Right lung (tissue), 10 donors: ENCODE data around the gene CXCL10. TPM values are rescaled to one million over a fixed set of nuclear protein-coding genes. Genes with fewer than 3 reads are reported as not detected.
"Not testable (repeated sequence)": the region's sequence is repeated elsewhere in the genome, so short reads cannot be mapped to it uniquely, and the experiment has no call there.

ENCODE experiments used
- DNase-seq, 2 donors: peaks; one replicate each; pipeline ENCODE4 v3.0.0-alpha.2; 2013
- long read RNA-seq, 8 donors: transcript quantifications; one replicate each; lab custom pipeline, GENCODE V29; 2026
- polyA plus RNA-seq, 5 donors: library from polyadenylated mRNA; unstranded; fragments of 120-200 nt; gene quantifications; one replicate each; pipeline versions ENCODE4 v1.2.1 to v1.2.3, GENCODE V29; 2013; ENCODE audit warnings: inconsistent platforms in 1 of 5, low replicate concordance in 1 of 5; ENCODE audit not compliant: insufficient read length in 5 of 5, insufficient read depth in 1 of 5

CXCL10 gene
- 1 to 10 TPM in 4 of 5 donors, under 1 TPM in 1; 0.98 to 2.5 (median 1.8) TPM for polyA plus RNA-seq
- long read RNA-seq, donor 1, result 0 reads
- long read RNA-seq, donor 2, partial matches to known transcripts, result 0 of 1 reads
- long read RNA-seq, donor 2, other reads (novel, unspliced or antisense), result 0 of 1 reads
- long read RNA-seq, donor 3, partial matches to known transcripts, result 0 of 1 reads
- long read RNA-seq, donor 3, other reads (novel, unspliced or antisense), result 0 of 1 reads
- long read RNA-seq, donor 4, result 0 reads
- long read RNA-seq, donor 5, partial matches to known transcripts, result 0 of 2 reads
- long read RNA-seq, donor 5, other reads (novel, unspliced or antisense), result 0 of 2 reads
- long read RNA-seq, donor 6, partial matches to known transcripts, result 0 of 3 reads
- long read RNA-seq, donor 6, other reads (novel, unspliced or antisense), result 0 of 3 reads
- long read RNA-seq, donor 7, partial matches to known transcripts, result 0 of 2 reads
- long read RNA-seq, donor 7, other reads (novel, unspliced or antisense), result 0 of 2 reads
- long read RNA-seq, donor 8, result 0 reads

DNA sequence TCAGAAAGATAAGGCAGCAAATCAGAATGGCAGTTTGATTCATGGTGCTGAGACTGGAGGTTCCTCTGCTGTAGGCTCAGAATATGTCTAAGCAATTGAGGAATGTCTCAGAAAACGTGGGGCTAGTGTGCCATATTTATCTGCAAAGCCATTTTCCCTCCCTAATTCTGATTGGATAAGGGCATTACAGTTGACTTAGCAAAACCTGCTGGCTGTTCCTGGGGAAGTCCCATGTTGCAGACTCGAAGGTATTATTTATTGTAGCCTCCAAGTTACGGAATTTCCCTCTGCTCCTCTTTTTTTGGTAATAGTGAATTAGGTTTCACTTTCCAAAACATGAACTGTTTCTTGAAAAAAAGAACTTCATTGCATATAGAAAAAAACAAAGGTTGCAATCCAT lies at the start of gene CXCL10:
TSS of gene CXCL10 (minus strand) at position 109 of the 400 bp plus-strand sequence. CDS start at position 43, 66 bp downstream.
- no peak for DNase-seq

DNA sequence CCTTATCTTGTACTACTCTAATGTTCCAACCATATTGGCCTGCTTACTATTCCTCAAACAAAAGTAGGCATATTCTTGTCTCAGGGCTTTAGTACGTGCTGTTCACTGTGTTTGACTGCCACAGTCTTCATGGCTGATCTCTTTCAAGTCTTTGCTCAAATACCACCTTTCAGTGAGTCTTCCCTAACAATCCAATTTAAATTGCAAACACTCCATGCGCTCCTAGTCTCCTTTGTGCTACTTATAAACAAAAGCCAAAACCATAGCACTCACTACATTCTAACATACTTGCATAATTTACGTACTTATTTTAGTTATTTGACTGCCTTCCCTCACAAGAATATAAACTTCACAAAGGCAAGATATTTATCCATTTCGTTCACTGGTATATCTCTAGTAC lies 49.5 kb upstream of the CXCL10 start:
- DNase-seq, result no peak

DNA sequence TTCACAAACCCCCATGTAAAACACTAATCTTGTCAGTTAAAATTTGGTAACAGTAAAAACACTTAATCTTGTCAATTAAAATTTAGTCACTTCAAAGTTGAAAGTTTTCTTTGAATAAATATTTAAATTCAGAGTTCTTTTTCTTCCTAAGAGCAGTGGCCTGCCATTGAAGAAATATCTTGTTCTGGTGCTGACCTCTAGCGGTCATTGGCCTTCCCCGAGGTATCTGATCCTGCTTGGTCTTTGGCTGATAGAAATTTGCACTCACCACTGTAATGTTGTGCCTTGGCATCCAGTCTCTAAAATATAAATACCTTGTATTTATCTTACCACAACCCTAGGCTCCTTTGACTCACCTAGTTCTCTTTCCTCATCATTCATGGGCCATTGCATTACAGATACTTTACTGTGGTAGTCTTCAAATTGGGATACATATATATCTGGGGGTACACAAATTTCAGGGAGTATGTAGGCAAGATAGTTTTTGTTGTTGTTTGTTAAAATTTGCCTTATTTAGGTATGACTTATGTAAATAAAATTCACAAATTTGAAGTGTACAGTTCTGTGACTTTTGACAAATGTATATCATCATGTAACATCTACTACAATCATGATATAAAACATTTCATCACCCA lies 44.5 kb upstream of the CXCL10 start:
- peak; percentile 35 to 63 for DNase-seq

DNA sequence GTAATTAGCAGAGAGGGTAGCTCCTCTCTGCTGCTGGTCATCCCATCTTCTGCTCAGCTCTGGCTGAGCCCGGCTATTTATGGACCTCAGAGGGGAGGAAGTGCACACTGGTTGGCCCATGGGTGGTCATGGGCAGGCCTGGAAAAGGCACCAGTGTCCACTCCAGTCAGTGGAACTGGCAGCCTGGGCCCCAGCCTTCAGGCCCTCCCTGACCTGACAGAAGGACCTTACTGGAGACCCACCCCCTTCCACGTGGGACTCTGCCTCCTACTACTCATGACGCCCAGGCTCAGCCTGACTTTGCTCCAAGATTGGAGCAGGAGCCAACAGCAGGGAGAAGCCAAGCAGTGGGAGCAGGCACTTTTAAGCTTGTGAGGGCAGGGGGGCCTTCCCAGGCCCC lies 43.2 kb upstream of the CXCL10 start:
- DNase-seq, result no peak

DNA sequence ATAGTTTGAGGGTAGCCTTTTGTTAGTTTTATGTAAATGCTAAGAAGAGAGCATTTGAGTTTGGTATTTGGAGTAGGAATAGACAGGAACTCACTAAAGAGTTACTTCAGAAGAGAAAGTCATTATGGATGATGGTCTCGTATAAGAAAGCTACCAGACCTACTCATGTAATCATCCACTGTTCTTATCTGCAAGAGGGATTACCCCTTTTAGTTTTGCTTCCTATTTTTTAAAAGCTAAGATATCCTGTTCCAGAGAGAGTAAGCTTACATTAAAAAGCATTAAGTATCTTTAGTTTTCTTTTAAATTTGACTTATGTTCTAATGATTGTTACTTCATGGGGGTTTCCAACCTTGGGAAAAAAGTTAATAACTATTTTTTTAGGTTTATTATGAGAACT lies 38.7 kb upstream of the CXCL10 start:
- DNase-seq, result no peak

DNA sequence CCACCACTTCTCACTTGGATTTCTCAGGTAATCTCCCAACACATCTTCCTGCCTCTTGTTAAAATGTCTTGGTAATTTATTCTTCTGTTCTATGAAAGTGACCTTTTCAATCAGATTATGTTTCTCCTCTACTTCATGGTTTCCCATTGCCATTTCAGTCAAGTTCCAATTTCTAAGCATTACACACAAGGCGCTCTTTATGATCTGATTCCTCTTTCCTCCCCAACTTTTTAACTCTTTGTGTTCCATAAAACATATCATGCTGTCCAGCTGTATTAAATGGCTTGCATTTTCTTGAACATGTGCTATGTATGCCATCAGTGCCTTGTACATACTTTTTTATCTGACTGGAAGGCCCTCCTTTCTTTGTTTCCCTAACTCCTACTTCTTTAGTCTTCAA lies 38.1 kb upstream of the CXCL10 start:
- no peak for DNase-seq

DNA sequence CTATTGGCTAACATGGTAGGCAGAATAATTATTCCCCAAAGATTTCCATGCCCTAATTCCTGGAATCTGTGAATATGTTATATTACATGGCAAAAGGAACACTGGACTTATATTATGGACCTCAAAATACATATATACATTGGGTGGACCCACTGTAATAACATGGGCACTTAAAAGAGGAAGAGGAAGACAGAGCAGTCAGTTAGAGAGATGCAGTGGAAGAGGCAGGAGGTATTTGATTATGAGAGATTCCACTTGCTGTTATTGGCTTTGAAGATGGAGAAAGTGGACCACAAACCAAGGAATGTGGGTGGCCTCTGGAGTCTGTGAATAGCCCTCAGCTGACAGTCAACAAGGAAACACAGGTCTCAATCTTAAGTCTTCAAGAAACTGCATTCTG lies 37.2 kb upstream of the CXCL10 start:
- DNase-seq, result no peak

DNA sequence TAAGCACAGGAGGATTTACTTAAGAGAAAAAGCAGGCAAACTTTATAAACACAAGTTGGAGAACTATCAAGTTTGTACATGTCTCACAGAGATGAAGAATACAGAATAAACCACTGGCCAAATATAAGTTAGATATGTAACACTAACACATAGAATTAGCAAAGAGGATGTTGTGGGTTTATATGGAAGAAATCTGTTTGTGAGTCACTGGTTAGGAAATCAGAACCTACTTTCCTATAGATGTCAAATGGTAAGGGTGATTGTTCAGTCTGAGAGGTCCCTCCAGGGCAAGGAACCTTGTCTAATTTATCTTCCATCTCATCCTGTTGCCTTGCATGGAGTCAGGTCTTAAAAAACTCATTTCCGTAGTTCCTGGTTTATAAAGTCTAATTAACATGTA lies 36.5 kb upstream of the CXCL10 start:
- DNase-seq, result no peak

DNA sequence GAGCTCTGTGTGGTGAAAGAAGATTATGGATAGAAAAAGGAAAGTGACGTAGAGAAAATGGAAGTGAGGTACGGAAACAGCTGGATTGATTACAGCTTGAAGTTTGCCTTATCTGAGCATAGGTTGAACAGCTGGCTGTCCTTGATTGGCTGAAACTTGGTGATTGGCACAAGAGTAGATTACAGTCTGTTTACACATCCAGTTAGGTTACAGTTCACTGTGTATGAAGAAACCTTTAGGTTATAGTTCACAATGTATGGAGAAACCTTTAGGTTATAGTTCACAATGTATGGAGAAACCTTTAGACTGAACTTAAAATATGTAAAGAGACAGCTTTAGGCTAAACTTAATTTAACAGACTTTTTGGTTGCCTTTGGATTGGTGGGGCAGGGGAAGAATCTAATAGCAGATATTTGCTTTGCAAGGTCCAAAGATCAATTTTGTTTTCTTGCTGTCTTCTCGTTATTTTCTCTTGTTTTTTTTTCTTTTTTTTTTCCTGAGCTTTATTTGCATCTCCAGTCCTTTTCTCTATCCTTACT lies 35.7 kb upstream of the CXCL10 start:
- DNase-seq, result no peak

DNA sequence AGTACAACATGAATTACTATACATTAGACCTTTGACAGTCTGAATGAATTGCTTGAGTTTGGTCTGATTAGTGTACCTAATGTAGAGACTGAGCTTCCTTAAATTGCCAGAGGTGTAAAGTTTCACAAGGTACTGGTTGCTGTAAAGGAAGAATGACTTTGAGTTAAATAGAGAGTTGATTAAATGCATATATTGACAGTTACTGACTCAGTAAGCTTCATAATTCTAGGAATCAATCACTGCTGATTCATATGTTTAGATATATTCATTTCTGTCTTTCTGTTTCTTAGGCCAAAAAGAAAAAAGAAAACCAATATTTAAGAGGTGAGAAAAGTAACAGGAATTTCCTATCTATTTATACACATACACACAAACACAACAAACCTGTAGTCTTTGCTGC lies 35.0 kb upstream of the CXCL10 start:
- DNase-seq, result no peak

DNA sequence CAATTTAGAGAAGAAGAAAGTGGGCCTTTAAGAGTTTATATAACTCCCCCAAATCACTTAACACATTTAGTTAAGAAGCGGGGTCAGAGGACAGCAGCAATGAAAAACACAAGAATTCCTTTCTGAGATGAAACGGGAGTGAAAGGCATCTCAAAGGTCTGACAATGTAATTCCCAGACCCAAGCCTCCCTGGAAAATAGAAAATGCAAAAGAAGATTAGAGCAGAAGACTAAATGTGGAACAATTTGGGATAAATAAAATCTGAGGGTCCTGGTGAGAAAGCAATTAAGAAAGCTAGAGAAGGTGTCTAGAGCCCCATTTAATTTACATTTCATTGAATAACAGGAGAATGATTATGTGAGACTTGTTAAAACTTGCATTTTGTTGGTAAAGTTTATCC lies 32.1 kb upstream of the CXCL10 start:
- no peak for DNase-seq

DNA sequence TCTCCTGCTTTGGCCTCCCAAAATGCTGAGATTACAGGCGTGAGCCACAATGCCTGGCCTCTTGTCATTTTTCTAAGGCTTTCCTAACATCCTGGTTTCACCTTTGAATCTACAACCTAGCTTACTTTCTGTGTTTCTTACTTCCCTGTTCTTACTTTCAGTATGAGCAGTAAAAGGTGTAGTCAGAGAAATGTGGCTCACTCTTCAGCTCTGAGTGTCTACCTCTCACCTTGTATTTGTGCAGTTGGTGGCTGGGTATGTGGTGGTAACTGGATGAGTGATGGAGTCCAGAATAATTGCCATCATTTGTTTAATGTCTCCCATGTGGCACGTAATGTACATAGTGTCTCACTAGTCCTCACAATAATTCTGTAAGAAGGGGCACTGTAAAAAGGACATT lies 31.7 kb upstream of the CXCL10 start:
- no peak for DNase-seq

DNA sequence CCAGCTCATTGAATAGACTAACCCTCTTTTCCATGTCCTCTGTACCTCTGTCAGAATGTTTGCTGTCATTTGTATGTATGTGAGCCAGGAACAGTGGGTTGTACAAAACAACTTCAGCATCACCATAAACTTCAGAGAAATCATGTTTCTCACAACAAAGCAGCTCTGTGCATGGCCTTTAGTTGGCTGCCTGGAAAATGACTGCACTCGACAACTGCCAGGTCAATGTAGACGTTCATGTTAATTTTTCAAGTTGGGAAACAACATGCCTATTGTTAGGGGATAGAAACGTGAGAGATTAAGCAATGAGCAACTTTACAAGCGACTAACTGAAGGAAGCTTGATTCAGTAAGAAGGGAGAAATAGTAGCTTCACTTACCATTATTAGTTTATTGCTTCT lies 30.4 kb upstream of the CXCL10 start:
- peak in 1 of 2 donors; percentile 20 for DNase-seq

DNA sequence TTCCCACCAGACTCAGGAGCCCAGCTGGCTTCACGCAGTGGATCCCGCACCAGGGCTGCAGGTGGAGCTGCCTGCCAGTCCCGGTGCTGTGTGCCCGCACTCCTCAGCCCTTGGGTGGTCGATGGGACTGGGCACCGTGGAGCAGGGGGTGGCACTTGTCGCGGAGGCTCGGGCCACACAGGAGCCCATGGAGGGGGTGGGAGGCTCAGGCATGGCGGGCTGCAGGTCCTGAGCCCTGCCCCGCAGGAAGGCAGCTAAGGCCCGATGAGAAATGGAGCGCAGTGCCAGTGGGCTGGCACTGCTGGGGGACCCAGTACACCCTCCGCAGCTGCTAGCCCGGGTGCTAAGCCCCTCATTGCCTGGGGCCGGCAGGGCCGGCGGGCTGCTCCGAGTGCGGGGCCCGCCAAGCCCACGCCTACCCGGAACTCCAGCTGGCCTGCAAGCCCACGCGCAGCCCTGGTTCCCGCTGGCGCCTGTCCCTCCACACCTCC lies 27.3 kb upstream of the CXCL10 start:
- not testable (repeated sequence) for DNase-seq

DNA sequence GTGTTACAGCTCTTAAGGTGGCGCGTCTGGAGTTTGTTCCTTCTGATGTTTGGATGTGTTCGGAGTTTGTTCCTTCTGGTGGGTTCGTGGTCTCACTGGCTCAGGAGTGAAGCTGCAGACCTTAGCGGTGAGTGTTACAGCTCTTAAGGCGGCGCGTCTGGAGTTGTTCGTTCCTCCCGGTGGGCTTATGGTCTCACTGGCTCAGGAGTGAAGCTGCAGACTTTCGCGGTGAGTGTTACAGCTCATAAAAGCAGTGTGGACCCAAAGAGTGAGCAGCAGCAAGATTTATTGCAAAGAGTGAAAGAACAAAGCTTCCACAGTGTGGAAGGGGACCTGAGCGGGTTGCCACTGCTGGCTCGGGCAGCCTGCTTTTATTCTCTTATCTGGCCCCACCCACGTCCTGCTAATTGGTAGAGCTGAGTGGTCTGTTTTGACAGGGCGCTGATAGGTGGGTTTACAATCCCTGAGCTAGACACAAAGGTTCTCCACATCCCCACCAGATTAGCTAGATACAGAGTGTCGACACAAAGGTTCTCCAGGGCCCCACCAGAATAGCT lies 26.6 kb upstream of the CXCL10 start:
- DNase-seq, result not testable (repeated sequence)

DNA sequence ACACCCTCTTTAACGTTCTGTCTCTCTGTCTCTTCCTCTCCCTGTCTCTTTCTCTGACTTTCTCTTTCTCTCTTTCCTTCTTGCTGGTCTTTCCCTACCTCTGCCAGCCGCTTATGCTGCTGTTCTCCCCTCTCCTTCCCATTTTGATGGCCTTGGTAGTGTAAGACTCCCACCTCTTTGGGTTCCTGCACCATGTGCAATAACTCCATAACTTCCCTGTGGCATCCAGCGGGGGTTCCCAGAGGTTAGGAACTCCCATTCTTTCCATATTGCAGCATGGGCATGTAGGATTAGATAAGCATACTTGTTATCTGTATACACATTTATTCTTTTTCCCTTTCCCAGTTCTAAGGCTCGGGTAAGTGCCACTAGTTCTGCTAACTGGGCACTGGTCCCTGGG lies 21.4 kb upstream of the CXCL10 start:
- not testable (repeated sequence) for DNase-seq

DNA sequence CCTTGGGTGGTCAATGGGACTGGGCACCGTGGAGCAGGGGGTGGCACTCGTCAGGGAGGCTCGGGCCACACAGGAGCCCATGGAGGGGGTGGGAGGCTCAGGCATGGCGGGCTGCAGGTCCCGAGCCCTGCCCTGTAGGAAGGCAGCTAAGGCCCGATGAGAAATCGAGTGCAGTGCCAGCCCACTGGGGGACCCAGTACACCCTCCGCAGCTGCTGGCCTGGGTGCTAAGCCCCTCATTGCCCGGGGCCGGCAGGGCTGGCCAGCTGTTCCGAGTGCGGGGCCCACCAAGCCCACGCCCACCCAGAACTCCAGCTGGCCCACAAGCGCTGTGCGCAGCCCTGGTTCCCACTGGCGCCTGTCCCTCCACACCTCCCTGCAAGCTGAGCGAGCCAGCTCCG lies 20.0 kb upstream of the CXCL10 start:
- DNase-seq, result not testable (repeated sequence)

DNA sequence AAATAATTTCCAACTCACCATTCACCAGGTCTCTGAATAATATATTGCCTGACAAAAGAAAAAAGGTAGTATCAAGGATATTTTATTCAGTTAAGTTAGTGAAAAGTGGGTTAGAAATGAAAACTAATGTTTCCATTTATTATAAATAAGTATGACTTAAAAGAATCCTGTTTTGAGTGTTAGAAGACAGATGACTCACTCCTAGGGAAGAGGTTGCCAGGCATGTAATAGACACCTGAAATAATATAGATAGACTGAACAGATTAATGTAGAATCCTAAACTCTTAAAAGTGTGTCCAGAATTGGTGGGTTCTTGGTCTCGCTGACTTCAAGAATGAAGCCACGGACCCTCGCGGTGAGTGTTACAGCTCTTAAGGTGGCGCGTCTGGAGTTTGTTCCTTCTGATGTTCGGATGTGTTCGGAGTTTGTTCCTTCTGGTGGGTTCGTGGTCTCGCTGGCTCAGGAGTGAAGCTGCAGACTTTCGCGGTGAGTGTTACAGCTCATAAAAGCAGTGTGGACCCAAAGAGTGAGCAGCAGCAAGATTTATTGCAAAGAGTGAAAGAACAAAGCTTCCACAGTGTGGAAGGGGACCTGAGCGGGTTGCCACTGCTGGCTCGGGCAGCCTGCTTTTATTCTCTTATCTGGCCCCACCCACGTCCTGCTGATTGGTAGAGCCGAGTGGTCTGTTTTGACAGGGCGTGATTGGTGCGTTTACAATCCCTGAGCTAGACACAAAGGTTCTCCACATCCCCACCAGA lies 19.1 kb upstream of the CXCL10 start:
- not testable (repeated sequence) for DNase-seq

DNA sequence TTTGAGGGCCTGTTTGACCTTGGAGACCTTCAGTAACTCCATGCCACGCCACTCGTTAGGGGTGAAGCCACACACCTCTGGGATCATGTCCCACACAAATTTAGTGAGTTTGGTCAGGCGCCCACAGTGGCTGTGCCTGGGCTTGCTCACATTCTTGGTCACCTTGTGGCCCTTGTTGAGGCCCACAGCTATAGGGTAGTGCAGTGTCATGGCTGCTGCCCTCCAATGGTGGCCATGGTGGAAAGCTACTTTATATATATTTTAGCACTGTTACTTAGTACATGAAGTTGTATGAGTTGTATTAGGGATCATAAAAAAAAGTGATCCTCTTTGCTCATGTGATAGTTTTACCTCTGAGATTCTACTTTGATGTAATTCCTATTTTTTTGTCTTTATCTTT lies 13.6 kb upstream of the CXCL10 start:
- no peak for DNase-seq

DNA sequence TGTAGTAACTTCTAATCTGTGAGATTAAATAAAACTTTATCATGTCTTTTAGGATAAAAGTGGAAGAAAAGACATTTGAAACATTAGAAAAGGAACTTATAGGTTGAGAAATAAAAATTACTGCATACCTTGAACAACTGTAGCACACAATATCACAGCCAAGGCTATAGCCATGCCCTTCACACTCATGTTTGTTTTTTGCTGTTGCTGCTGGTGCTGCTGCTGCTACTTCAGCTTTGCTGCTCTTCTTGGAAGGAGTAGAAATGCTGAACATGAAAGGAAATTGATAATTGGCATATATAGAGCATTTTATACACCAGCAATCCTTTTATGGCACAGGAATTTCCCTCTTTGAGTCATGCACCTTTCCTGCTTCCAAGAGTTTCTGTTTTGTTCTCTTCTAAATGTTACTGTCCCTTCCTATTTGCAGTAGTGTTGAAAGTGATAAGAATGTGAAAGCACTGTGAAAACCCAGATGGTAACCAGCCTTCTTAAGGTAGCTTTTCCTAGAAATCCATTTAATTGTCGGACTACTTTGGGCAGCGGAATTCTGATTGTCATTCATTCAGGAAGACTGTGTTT lies 12.6 kb upstream of the CXCL10 start, which contains the start of gene CXCL11:
TSS of gene CXCL11 (minus strand) at position 272 of the 582 bp plus-strand sequence. CDS start at position 189, 83 bp downstream.
- DNase-seq, result no peak

DNA sequence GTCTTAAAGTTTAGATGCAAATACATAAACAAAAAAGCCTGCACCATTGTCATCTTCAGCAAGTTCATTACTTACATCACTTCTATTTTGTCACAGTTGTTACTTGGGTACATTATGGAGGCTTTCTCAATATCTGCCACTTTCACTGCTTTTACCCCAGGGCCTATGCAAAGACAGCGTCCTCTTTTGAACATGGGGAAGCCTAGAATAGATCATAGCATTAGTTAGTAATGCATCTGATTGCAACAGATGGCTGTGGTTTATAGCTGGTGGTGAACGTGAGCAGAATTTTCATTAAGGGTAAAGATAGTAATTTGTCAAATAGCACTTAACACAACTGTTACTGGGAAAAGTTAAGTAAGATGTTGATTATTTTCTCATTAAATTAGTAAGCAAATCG lies 11.8 kb upstream of the CXCL10 start:
- DNase-seq, result no peak
